Right forelimb (tissue), 1 donor: ENCODE results near the gene CD200R1.
"Not testable (repeated sequence)": the region's sequence is repeated elsewhere in the genome, so short reads cannot be mapped to it uniquely, and the experiment has no call there.

Experiments used
- DNase-seq: peaks from one replicate; pipeline ENCODE4 v3.0.0-alpha.2; 2018

The CD200R1 gene

DNA sequence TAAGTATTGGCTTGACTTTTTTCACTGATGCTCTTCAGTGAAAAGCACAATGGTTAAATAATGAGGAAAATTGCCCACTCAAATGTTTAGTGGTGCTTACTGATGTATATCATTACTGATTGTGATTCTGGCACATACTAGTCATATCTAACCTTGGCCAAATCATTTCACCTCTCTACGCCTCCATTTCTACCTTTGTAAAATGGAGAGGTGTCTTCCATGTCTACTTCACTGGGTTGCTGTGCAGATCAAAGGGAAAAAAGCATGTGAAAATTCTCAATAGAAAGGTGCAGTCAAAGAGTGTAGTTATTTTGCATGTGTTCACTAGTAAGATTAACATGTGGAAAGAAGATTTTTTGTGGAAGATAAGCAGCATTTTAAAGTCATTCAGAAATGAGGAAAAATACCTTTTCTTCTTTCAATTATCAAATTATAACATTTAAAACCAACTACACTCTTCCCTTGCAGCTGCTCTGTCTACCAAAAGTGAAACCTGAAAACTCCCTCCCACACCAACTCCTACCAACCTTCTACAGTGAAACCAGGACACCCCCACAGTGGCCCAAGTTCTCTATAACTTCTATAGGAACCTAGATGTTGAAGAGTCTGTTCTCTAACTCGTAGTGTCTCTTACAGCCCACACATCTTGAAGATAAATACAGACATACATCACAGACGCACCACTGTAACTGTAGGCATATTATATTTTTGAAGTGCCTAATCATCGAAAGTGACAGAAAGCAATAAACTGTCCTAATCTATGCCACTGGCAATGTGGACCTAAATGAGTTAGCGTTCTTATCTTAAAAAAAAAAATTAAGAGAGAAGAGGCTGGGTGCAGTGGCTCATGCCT lies 1.4 kb downstream of the CD200R1 start:
- no peak for DNase-seq

DNA sequence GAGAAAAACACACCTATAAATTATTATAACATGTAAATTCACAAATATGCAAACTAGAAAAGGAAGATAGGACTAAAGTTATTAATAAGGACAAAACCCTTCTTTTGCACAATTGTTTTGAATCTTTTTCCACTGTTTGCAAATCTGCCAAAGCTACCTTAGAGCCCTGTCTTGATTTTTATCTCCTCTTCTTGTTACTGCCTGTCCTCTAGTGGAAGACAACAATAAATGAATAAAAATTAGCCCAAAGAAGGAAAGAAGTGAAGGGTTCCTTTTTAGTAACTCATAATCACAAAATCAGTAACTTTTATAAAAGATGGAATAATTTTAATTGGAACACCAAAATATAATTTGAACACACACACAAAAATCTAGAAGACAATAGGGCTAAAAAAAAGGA lies 2.7 kb downstream of the CD200R1 start:
- DNase-seq = no peak

DNA sequence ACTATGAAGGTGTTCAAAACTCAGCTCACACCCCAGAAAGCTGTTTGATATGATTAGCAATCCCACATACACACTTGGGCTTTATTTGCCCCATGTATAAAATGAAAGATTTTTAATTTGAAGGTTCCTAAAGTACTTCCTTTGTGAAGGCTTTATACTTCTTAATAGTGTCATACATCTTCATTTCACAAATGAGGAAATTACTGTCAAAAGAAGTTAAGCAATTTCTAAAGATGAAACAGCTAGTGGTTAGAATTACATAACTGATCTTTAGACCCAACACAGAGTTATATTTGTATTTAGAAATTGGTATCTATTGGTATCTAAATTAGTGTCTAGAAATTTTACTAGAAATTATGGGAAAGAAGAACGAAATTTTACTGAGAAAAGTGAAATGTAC lies 7.1 kb downstream of the CD200R1 start:
- no peak for DNase-seq

DNA sequence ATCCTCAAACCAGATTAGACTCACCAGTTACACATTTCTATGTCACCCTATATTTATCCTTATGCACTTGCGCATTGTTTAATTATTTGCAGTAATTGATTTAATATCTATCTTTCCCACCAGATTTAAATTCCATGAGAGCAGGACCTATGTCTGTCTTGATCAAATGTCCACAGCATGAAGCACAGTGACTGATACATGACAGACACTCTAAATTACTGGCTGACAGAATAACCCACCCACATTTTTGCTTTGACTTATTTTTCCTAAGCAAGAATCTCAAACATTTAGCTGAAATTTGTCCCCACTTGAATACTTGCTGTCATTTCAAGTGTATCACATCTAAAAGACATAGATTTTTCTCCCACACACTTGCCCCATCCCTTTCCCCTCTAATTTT lies 7.5 kb downstream of the CD200R1 start:
- DNase-seq = no peak

DNA sequence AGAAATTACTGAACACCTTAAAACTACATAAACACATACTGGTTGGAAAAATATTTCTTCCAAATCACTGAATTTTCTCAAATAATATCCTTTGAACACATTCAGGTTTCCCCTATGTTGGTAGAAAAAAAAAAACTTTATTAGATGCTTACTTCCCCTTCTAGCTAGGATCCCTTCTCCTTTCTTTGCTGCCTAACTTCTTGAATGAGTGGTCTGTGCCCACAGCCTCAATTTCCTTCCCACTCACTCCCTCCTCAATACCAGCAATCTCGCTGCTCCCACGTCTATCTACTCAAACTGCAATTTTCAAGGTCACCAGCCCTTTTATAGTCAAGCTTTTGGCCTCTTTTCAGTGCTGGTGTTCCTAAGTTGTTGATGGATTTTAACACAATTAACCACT lies 8.3 kb downstream of the CD200R1 start:
- DNase-seq = no peak

DNA sequence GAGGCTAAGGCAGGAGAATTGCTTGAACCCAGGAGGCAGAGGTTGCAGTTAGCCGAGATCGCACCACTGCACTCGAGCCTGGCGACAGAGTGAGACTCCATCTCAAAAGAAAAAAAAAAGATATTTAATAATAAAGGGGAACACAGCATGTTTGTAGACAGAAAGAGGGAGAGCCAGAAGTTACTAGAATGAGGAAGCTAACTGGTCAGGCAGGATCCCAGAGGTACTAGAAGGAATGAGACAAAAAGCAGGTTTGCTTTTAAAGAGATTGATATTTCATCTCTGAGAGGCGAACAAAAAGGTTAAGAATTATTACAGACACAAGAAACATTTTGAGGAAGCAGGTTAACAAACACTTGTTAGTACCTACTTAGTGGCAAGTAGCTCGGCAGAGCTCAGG lies 9.2 kb downstream of the CD200R1 start:
- no peak for DNase-seq

DNA sequence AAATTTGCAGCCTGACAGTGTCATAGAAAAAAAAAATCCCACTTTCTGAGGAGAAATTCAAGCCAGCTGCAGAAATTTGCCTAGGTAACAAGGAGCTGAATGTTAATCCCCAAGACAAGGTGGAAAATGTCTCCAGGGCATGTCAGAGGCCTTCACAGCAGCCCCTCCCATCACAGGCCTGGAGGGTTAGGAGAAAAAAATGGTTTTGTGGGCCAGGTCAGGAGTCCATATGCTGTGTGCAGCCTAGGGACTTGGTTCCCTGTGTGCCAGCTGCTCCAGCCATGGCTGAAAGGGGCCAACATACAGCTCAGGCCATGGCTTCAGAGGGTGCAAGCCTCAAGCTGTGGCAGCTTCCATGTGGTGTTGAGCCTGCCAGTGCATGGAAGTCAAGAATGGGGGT lies 11.2 kb downstream of the CD200R1 start:
- no peak for DNase-seq

DNA sequence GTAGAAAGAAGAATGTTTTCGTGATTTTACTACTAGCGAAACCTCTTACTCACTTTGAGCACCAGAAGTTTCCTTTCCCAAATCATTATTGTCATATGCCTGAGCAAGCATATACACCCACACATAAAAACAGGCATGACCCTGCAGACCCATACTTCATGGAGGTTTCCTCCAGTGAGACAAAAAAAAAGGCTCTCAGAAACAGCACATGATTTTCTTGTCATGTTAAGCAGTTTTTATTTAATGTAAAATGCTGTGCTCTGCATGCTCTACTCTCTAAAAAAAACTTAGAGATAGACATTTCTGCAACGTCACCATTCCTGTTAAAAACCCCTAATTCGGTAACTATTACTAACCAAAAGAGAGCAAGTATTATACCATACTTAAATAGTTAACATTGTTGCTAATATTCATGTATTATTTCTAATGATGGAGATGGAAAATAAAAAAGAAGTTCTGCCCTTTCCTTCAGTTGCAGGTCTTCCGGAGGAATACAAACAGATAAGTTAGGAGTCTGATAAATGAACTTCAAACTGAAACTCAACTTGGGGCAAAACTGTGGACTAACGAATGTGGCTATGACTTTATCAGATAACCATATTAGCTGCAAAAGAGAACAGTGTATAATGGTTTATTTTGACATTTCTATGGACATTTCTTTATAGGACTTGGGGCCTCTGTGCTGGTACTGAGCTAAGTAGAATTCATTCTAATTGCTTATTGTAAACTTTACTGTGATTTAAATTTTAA lies 15.9 kb downstream of the CD200R1 start:
- no peak for DNase-seq

DNA sequence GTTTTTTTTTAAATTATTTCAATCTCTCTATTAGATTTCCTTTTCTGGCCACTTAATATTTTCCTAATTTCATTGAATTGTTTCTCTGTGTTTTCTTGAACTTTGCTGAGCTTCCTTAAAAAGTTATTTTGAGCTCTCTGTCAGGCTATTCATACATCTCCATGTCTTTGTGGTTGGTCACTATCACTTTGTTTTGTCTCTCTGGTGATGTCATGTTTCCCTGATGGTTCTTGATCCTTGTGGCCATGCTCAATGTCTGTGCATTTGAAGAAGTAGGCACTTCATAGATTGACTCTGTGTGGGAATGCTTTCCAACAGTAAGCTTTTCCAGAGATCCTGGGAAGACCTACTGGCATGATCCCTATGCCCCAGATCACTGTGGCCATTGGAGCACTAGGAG lies 18.6 kb downstream of the CD200R1 start:
- DNase-seq = no peak

DNA sequence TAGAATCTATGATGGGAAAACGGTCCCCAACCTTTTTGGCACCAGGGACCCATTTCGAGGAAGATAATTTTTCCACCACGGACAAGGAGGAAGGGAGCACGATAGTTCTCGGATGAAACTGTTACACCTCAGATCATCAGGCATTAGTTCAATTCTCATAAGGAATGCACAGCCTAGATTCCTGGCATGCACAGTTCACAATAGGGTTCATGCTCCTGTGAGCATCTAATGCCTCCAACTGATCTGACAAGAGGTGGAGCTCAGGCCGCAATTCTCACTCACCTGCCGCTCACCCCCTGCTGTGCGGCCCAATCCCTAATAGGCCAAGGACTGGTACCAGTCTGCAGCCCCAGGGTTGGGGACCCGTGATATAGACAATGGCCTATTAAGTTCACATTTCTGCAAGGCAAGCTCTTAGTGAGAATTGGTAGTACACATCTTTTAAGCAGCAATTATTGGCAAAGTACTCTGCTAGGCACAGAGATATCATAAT lies 26.5 kb downstream of the CD200R1 start:
- no peak for DNase-seq

DNA sequence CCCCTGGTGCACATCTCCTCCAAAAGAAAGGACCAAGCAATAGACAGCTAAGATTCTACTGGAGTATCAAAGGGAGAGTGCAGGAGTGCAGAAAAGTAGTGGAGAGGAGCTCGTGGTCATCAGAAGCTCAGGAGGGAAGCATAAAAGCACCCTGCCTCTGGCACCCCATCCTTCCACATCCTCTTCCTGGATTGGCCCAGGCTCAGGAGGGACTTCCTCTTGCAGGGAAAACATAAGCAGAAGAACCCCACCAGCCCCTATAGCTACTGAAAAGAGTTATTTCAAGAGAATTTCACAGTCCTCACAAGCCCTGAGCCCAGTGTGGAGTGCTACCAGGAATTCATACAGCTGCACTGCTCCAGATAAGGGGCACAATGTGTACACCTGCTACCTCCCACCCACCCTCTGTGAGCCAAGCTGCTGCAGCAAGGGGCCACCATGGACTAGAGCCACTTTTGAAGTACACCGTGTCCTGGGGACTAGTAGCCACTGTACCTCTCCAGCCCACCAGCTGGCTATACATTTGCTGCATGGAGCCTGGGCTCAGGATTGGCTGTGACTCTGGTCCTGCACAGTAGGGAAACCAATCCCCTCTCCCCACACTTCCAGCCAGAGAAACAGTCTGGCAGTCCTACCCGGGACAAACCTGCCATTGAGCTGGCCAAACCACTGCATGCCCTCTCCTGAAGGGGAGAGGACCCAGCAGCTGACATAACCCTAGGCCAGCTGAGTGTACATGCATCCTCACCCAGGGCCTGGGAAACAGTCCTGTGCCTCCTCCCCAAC lies 43.0 kb downstream of the CD200R1 start:
- no peak for DNase-seq

DNA sequence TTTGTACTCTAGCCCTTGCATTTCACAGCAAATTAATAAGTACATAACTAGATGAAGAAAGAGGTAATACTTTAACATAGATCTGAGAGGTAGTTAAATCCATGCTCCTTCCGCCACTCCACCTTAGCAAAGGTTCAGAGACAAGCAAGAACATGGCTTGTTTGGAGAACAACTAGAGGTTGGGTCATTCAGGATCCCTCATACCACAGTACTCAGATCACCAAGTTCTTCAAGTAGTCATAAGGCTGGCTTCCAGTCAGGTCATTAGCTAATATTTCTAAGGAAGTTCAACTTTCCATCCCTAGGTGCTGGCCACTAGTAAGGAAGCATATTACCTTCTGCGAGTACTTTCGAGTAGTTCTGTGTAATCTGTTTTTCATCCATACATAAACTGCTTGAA lies 44.1 kb downstream of the CD200R1 start:
- no peak for DNase-seq

DNA sequence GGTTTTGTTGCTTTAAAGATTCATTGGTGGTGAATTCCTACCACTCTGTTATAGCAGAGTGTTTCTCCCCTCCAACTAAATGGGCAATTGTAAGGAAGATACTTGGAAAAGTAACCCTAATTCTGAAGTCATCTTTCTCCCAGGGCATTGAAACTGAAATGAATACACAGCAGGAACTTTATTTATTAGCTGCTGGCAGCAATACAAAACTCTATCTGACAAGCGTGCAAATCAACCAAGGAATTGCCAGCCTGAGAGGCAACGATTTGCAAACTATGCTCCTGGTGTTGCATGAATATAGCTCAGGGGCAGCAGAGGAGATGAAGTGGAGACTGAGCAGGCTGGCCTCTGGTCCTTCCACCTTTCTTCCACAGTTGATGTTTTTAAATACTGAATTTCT lies 48.9 kb downstream of the CD200R1 start:
- DNase-seq = no peak

DNA sequence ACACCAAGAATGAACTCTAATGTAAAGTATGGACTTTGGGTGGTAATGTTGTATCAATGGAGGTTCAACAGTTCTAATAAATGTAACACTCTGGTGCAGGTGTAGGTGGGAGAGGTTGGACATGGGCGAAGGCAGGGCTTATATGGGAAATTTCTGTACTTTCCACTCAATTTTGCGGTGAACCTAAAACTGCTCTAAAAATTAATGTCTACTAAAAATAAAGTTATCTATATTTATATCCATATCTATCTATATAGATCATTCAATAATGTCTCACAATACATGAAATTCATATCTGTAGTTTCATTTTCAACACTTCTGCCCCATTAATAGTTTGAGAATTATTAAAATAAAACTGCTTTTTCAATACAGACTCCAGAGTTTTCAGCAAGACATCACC lies 49.3 kb downstream of the CD200R1 start:
- no peak for DNase-seq

DNA sequence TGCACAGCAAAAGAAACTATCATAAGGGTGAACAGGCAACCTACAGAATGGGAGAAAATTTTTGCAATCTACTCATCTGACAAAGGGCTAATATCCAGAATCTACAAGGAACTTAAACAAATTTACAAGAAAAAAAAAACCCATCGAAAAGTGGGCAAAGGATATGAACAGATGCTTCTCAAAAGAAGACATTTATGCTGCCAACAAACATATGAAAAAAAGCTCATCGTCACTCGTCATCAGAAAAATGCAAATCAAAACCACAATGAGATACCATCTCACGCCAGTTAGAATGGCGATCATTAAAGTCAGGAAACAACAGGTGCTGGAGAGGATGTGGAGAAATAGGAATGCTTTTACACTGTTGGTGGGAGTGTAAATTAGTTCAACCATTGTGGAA lies 55.4 kb downstream of the CD200R1 start:
- not testable (repeated sequence) for DNase-seq

DNA sequence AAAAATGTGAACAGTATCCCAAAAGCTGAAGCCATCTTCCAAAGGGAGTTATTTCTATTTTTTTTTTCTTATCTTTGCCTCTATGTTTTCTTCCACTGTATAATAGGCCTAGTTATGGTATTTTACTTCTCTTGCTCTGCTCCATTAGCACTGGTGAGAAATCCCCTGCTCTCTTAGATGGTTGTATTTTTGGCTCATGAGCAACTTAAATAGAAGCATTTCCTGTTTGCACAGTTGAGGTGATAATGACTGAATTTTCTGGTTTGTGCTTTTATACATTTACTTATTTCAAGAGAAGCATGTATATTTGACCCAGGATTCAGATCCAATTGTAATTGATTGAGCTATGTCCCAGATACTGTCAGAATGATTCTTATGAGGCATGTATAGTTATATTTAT lies 66.7 kb downstream of the CD200R1 start:
- DNase-seq = no peak

DNA sequence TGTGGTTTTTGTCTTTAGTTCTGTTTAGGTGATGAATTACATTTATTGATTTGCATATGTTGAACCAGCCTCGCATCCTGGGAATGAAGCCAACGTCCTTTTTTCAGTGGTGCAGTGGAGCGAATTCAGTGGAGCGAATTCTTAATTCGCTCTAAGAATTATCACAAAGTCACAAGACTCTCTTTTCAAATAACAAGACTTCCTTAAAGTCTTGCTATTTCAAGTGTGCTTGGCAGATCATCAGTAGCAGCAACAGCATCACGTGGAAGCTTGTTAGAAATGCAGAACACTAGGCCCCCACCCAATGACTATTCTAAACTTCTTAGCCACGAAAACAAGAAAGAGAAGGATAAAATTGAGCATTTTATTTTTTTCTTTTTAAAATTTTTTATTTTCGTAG lies 70.1 kb downstream of the CD200R1 start:
- no peak for DNase-seq

DNA sequence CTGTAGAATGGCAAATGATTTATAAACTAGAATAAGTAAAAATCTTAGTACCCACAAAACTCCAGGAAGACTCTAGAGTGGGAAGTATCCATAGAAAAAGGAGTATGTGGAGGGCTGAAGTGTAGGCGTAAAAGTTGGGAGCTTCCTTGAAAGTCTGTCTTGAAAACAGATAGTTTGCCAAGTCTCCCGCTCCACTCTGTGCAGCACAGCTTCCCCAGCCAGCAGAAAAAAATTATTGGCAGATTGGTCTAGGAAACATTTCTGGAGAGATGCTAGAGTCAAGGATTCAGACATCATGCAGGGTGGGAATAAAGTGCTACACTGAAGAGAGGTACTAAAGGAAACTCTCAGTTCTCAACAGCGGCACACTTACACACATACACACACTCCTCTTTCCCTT lies 74.8 kb downstream of the CD200R1 start:
- DNase-seq = no peak

DNA sequence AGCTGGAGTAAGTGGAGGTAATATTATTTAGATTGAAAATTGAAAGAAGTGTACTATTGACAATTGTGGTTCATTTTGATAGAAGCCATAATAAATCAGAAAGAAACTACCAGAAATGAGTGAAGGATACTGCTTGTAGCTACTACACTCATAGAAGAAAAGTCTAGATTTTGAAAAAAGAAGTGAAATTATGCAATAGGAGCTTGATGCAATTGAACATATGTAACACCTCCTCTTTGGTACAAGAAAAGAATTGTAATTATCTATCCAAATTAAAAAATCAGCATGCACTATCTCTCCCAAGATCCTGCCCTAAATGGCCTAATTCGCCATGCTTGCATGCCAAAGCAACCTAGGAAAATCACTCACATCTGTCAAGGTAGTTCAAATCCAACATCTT lies 77.1 kb downstream of the CD200R1 start:
- no peak for DNase-seq

DNA sequence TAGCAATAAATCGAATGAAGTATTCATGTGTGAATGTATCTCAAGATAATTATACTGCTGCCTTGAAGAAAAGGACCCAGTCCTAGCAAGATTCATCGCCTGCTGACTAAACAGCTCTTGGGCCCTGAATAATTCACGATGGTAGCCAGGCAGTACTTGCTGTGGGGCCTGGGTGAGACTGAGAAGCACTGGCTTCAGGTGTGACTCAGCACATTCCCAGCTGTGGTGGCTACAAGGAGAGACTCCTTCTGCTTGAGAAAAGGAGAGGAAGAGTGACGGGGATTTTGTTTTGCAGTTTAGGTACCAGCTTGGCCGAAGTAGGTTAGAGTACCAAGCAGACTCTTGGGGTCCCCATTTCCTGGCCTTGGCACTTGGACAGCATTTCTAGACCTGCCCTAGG lies 80.6 kb downstream of the CD200R1 start:
- no peak for DNase-seq

DNA sequence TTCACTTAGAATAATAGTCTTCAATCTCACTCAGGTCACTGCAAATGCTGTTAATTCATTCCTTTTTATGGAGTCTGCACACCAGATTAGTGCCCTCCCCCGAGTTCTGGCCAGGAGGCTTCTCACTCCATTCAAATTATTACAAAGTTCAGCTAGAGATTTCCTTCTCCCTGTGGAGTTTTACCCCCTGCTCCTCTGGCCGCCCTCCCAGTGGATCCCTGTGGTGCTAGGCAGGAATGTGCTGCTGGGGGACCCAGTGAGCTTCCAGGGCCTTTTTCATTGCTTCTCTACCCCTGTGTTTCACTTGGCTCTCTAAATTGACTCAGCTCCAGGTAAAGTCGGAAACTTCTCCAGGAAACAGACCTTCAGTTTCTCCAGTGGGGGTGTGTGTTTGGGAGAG lies 85.5 kb downstream of the CD200R1 start:
- DNase-seq = no peak

DNA sequence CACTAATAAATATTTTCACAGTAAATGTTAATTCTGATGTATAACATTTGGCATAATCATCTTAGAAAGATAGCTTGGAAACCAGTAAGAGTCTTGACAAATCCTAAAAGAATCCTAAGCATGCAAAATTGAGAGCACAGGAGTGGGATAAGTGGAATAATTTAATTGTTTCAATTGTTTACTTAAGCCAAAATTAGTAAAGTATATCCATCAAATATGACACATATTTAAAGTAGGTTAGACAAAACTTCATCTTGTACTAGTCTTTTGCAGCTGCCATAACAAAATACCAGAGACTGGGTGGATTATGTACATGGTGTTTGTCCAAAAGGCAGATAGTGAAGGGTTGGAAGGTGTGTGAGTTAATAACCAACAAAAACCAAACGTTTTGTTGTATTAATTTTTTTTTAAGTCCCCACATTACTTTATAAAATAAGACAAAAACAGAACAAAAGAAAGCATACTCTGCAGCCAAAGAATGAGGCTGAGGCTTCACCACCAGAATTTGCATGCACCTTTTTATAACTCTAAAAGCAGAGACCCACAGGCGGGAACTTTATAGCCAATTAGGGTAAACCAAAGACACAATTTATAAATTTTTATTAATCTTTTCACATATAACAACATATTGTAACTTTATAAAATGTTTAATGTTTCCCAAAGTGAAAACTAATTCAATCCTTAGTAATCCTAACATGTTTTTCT lies 86.4 kb downstream of the CD200R1 start:
- DNase-seq = no peak
